Activated CD4-positive, alpha-beta T cell treated with anti-CD3 and anti-CD28 coated beads, Interleukin-2, Interleukin-4, amounts not matched to agents 100 ng/mL and 50 ng/mL, durations not matched to agents 16 hours and 8 hours (primary cell): ENCODE results near the gene COMMD3.
A peak's percentile ranks its signal among the peaks of the same experiment; 100 is the strongest.

Source experiments
- DNase-seq: peaks from one replicate; pipeline ENCODE4 v3.0.0-alpha.2; 2020; ENCODE audit warnings: low spot score

Gene COMMD3

GRCh38 chr10:22319980-22320558, 3.9 kb downstream of the COMMD3 start:
- no peak for DNase-seq

- DNase-seq, result peak; percentile 62
Observed at GRCh38 chr10:22320591-22321155, 4.5 kb downstream of the COMMD3 start, which contains the start of gene BMI1. TSS of gene BMI1 (plus strand) at chr10:22321099. CDS start at chr10:22326450, 5,351 bp downstream.

- peak; percentile 55 for DNase-seq
Observed at GRCh38 chr10:22321156-22321923, 5.2 kb downstream of the COMMD3 start.

GRCh38 chr10:22321924-22322640, 5.9 kb downstream of the COMMD3 start:
- no peak for DNase-seq

GRCh38 chr10:22322641-22323160, 6.5 kb downstream of the COMMD3 start:
- no peak for DNase-seq

- no peak for DNase-seq
Observed at GRCh38 chr10:22323538-22324305, 7.5 kb downstream of the COMMD3 start.

- no peak for DNase-seq
Observed at GRCh38 chr10:22324413-22324812, 8.2 kb downstream of the COMMD3 start.

- DNase-seq, result no peak
Observed at GRCh38 chr10:22324893-22325271, 8.7 kb downstream of the COMMD3 start.

GRCh38 chr10:22325272-22326144, 9.3 kb downstream of the COMMD3 start:
- peak; percentile 66 for DNase-seq

- DNase-seq, result no peak
Observed at GRCh38 chr10:22326145-22326702, 10.0 kb downstream of the COMMD3 start.

- no peak for DNase-seq
Observed at GRCh38 chr10:22329150-22329549, 13.0 kb downstream of the COMMD3 start.

- no peak for DNase-seq
Observed at GRCh38 chr10:22332116-22332692, 16.0 kb downstream of the COMMD3 start.

GRCh38 chr10:22333167-22333974, 17.2 kb downstream of the COMMD3 start:
- DNase-seq, result peak; percentile 59

- DNase-seq, result no peak
Observed at GRCh38 chr10:22333975-22334282, 17.7 kb downstream of the COMMD3 start.

- DNase-seq, result no peak
Observed at GRCh38 chr10:22334414-22335172, 18.4 kb downstream of the COMMD3 start.

- peak; percentile 71 for DNase-seq
Observed at GRCh38 chr10:22335173-22335933, 19.2 kb downstream of the COMMD3 start.

GRCh38 chr10:22338185-22338900, 22.2 kb downstream of the COMMD3 start:
- no peak for DNase-seq
